CD4-positive, alpha-beta T cell treated with Interleukin-1 beta for 1 hour (primary cell): ENCODE data around the gene UBXN4.
"Not testable (repeated sequence)": the region's sequence is repeated elsewhere in the genome, so short reads cannot be mapped to it uniquely, and the experiment has no call there.

Source experiments
- DNase-seq, 2 donors: peaks; one replicate each; pipeline ENCODE4 v3.0.0-alpha.2; 2020 to 2022

The UBXN4 gene

GRCh38 chr2:135741395-135742324 is at the start of gene UBXN4:
UBXN4 (plus strand) TSS chr2:135741855; CDS start chr2:135741930, 75 bp downstream.
- DNase-seq: peak; percentile 97 to 98

- DNase-seq: no peak
Measured at GRCh38 chr2:135694711-135695110, 46.9 kb upstream of the UBXN4 start.

- no peak for DNase-seq
Measured at GRCh38 chr2:135698838-135699237, 42.8 kb upstream of the UBXN4 start.

- no peak for DNase-seq
Measured at GRCh38 chr2:135701442-135701841, 40.2 kb upstream of the UBXN4 start.

- no peak for DNase-seq
Measured at GRCh38 chr2:135703300-135703699, 38.4 kb upstream of the UBXN4 start.

- DNase-seq: not testable (repeated sequence)
Measured at GRCh38 chr2:135704075-135704474, 37.6 kb upstream of the UBXN4 start.

GRCh38 chr2:135708159-135708558 is 33.5 kb upstream of the UBXN4 start:
- no peak for DNase-seq

GRCh38 chr2:135709992-135710391 is 31.7 kb upstream of the UBXN4 start:
- DNase-seq: peak; percentile 62 to 70

GRCh38 chr2:135715086-135715485 is 26.6 kb upstream of the UBXN4 start:
- not testable (repeated sequence) for DNase-seq

GRCh38 chr2:135728064-135728743 is 13.5 kb upstream of the UBXN4 start:
- DNase-seq: no peak

- no peak for DNase-seq
Measured at GRCh38 chr2:135732561-135732960, 9.1 kb upstream of the UBXN4 start.

GRCh38 chr2:135733045-135733444 is 8.6 kb upstream of the UBXN4 start:
- no peak for DNase-seq

- no peak for DNase-seq
Measured at GRCh38 chr2:135736546-135736945, 5.1 kb upstream of the UBXN4 start.

- DNase-seq: no peak
Measured at GRCh38 chr2:135740206-135740605, 1.4 kb upstream of the UBXN4 start.

- DNase-seq: no peak
Measured at GRCh38 chr2:135741043-135741394, 636 bp upstream of the UBXN4 start.

- peak; percentile 30 to 61 for DNase-seq
Measured at GRCh38 chr2:135742325-135742757, 686 bp downstream of the UBXN4 start.

- no peak for DNase-seq
Measured at GRCh38 chr2:135743860-135744259, 2.2 kb downstream of the UBXN4 start.

- peak; percentile 13 to 31 for DNase-seq
Measured at GRCh38 chr2:135744760-135745314, 3.2 kb downstream of the UBXN4 start.

GRCh38 chr2:135745545-135745944 is 3.9 kb downstream of the UBXN4 start:
- no peak for DNase-seq

- no peak for DNase-seq
Measured at GRCh38 chr2:135755573-135755972, 13.9 kb downstream of the UBXN4 start.

GRCh38 chr2:135756692-135757091 is 15.0 kb downstream of the UBXN4 start:
- DNase-seq: no peak

- DNase-seq: no peak
Measured at GRCh38 chr2:135762022-135762421, 20.4 kb downstream of the UBXN4 start.

GRCh38 chr2:135762530-135762929 is 20.9 kb downstream of the UBXN4 start:
- DNase-seq: no peak

- no peak for DNase-seq
Measured at GRCh38 chr2:135768863-135769262, 27.2 kb downstream of the UBXN4 start.
